Measurements from ENCODE around the gene CEP162.
"Not testable (repeated sequence)": the region's sequence is repeated elsewhere in the genome, so short reads cannot be mapped to it uniquely, and the experiment has no call there.

CEP162 gene

DNA sequence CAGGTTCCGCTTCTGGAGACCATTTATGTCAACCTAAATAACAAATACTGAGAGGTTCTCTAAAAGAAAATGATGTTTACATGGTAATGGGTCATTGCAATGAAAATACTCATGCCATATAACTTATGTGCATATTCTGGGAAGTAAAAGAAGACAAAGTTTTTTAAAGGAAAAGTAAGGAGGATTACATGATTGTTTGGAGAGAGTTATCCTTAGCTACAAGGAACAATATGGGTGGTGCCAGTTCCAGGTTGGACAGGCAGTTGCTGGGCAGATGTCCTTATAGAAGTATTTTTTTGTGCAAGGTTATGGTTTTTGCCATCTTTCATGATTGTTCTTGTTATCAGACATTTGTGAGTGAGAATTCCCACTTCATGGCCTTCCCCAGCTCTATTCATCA, 141.4 kb downstream of the CEP162 start:
- DNase-seq: no peak

DNA sequence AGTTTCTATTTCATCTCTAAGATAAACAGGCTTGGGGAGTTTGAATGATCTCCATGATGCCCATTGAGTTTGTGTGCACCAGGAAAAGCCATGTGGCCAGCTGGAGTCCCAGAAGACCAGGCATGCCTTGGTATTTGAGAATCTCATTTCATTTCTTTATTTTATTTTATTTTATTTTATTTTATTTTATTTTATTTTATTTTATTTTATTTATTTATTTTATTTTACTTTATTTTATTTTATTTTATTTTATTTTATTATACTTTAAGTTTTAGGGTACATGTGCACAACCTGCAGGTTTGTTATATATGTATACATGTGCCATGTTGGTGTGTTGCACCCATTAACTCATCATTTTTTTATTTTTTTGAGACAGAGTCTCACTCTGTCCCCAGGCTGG, 142.7 kb downstream of the CEP162 start:
- DNase-seq: not testable (repeated sequence)

DNA sequence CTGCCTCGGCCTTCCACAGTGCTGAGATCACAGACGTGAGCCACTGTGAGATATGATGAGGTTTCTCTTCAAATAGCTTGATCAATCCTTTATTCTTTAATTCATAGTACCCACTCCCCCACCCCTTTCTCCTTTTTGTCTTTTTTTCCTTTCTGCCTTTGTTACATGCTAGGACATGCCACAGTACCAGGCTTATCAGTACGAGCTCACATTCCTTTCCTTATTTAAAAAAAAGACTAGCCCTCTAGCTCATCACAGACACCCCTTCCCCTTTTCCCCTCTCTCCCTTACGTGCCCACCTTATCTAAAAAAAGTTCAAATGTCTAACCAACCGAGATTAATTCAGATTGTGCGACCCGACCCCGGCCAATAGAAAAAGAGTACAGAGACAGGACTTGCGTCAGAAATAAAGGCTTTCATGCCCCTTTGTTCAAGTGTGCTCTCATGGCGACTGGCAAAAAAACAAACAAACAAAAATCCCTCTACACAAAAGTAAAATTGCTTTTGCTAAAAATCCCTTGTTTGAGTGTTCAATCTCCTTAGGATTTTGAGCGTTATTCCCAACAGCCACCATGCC, 144.7 kb downstream of the CEP162 start:
- no peak for DNase-seq

DNA sequence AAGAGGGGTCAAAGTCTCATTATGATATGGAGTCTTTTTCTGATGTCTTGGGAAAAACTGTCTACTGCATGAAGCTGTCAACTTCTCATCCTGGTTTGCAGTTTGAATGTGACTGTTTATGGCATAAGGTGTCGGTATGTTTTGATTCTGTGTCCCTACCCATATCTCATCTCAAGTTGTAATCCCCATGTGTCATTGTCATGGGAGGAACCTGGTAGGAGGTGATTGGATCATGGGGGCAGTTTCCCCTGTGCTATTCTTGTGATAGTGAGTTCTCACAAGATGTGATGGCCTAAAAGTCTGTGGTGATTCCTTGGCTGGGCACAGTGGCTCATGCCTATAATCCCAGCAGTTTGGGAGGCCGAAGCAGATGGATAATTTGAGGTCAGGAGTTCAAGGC, 146.2 kb downstream of the CEP162 start:
- no peak for DNase-seq

DNA sequence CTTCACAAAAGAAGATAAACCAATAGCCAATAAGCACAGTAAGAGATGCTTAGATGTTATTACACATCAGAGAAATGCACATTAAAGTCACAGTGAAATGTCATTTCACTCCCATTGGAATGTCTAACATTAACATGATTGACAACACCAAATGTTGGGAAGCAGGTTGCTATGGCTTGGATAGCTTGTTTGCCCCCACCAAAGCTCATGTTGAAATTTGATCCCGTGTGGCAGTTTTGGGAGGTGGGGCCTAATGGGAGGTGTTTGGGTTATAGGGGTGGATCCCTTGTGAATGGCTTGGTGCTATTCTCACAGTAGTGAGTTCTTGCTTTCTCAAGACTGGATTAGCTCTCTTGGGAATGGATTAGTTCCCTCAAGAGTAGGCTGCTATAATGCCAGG, 149.1 kb downstream of the CEP162 start:
- no peak for DNase-seq

DNA sequence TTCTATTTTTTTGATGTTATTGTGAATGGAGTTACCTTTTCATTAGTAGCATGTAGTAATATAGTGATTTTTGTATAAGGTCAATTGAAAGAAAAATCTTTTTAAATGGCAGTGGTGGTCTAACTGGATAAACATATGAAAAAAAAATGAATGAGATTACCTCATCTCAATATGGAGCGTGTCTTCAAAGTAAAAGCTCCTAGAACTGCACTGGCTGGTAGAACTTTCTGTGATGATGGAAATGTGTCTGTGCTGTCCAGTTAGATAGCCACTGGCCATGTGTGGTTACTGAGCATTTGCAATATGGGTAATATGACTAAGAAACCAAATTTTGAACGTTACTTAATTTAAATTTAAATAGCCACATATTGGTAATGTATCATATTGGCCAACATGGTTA, 149.8 kb downstream of the CEP162 start:
- DNase-seq: no peak

DNA sequence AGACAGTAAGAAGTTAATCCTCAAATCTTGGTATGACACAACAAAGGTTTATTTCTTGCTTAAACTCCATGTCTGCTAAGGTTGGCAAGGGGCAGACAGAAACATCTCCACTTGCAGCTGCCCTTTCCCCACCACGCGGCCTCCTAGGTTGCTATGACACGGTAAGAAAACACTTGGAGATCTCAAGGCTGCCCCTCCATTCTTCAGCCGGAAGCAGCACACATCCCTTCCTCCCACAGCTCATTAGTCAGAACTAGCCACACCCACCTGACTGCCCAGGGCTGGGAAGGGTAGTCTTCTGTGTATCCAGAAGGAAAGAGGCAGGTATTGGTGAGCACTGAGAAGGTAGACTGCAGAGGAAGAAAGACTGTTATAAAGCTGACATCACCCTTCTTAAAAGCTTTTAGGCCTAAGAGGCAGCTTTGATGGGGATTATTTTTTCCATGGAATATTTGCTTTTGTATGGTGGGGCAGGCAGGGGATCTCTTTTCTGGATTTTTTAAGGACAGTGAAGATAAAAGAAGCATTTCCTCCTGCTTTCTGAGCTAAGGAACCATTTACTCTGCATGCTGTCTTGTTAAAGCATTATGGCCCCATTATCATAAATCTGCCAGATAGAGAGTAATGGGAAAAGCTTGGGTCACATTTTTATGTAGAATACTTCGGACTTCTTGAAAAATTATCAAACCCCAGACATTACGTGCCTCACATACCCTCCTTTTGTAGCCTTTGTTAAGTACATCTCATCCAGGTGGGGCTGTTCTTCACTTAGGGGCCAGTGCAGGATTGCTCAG, 152.3 kb downstream of the CEP162 start:
- no peak for DNase-seq

All from activated CD4-positive, alpha-beta T cell treated with anti-CD3 and anti-CD28 coated beads, Interleukin-10, Interleukin-2, amounts not matched to agents 100 ng/mL and 50 ng/mL, durations not matched to agents 16 hours and 8 hours (primary cell).